Endothelial cell of umbilical vein (primary cell): ENCODE data around the gene S100A4. TPM values are rescaled to one million over a fixed set of nuclear protein-coding genes. Genes with fewer than 3 reads are reported as not detected.

Source experiments
- BruUV-seq: library from RNA; stranded (reverse); fragments of 400-500 nt; replicated peaks from 2 replicates; lab custom pipeline; 2021; lab: Mats Ljungman, UMichigan
- CTCF ChIA-PET: fragments of 300-600, 350-600 bp; sonication (Branson Sonifier 250); formaldehyde crosslinking; loops from one replicate; lab custom pipeline; 2021; ENCODE audit warnings: antibody characterized with exemption, inconsistent platforms; lab: Charles Lee
- POLR2A ChIA-PET: fragments of 300-600, 350-600 bp; sonication (Branson Sonifier 250); formaldehyde crosslinking; loops from one replicate; lab custom pipeline; 2021; ENCODE audit warnings: antibody characterized with exemption, inconsistent platforms; lab: Charles Lee
- DNase-seq: peaks from one replicate; pipeline ENCODE4 v3.0.0-alpha.2; 2011; ENCODE audit warnings: low read depth, low spot score
- FAIRE-seq: peaks from 2 replicates; lab custom pipeline; 2011; peaks lifted over from hg19 to GRCh38; lab: Jason Lieb, UNC
- H2AFZ ChIP-seq: 2 replicates; pipeline ENCODE4 v1.6.0; 2012; ENCODE audit warnings: low read depth, low read length, control low read depth, inconsistent platforms
- H3K27ac ChIP-seq: 2 replicates; pipeline ENCODE4 v1.5.1; 2011; ENCODE audit warnings: low read depth, mild to moderate bottlenecking, control low read depth, low read length, moderate library complexity; ENCODE audit not compliant: insufficient read depth
- H3K27me3 ChIP-seq, 2 experiments: 2 replicates each; pipeline versions ENCODE4 v1.6.0 to v1.6.1; 2011; ENCODE audit warnings: low read length in 2 of 2, mixed read lengths in 1 of 2; ENCODE audit not compliant: control insufficient read depth in 2 of 2, insufficient read depth in 2 of 2
- H3K36me3 ChIP-seq, 2 experiments: 2 replicates in 1 of 2; 3 replicates in 1 of 2; pipeline ENCODE4 v1.5.1; 2011; ENCODE audit warnings: low read length in 2 of 2, mild to moderate bottlenecking in 1 of 2, moderate library complexity in 1 of 2; ENCODE audit not compliant: control insufficient read depth in 2 of 2, insufficient read depth in 2 of 2; ENCODE audit errors: extremely low read depth in 1 of 2
- H3K4me1 ChIP-seq: 3 replicates; pipeline ENCODE4 v1.5.1; 2011; ENCODE audit warnings: mild to moderate bottlenecking, low read length; ENCODE audit not compliant: control insufficient read depth, insufficient read depth; ENCODE audit errors: extremely low read depth
- H3K4me2 ChIP-seq: 2 replicates; pipeline ENCODE4 v1.6.1; 2011; ENCODE audit warnings: low read length, control low read depth, mixed read lengths; ENCODE audit not compliant: insufficient read depth
- H3K4me3 ChIP-seq, 3 experiments: fragments of 200-600 bp in 1 of 3; sonication (generic), shearing (Covaris generic) in 1 of 3; replicated peaks in 1 of 3; 2 replicates each; pipeline ENCODE4 v1.5.1; 2011 to 2016; ENCODE audit warnings: control low read depth in 3 of 3, low read length in 3 of 3, mild to moderate bottlenecking in 2 of 3, inconsistent platforms in 1 of 3, low read depth in 1 of 3, moderate library complexity in 1 of 3; ENCODE audit not compliant: insufficient read depth in 1 of 3
- H3K79me2 ChIP-seq: 2 replicates; pipeline ENCODE4 v1.6.0; 2012; ENCODE audit warnings: low read length, inconsistent platforms; ENCODE audit not compliant: control insufficient read depth, insufficient read depth
- H3K9ac ChIP-seq: replicated peaks from 2 replicates; pipeline ENCODE3; 2011; ENCODE audit warnings: low read length, control low read depth; ENCODE audit not compliant: insufficient read depth; ENCODE audit errors: extremely low read depth
- H3K9me1 ChIP-seq: replicated peaks from 3 replicates; pipeline ENCODE4 v1.6.0; 2011; ENCODE audit warnings: mild to moderate bottlenecking, low read length; ENCODE audit not compliant: control insufficient read depth, insufficient read depth; ENCODE audit errors: extremely low read depth
- H3K9me3 ChIP-seq: replicated peaks from 2 replicates; pipeline ENCODE4 v1.5.1; 2012; ENCODE audit warnings: low read length, inconsistent platforms; ENCODE audit not compliant: control insufficient read depth, insufficient read depth
- H4K20me1 ChIP-seq: replicated peaks from 2 replicates; pipeline ENCODE3; 2011; ENCODE audit warnings: mild to moderate bottlenecking, low read length; ENCODE audit not compliant: control insufficient read depth, insufficient read depth; ENCODE audit errors: extremely low read depth
- EZH2 ChIP-seq: IDR thresholded peaks from 2 replicates; pipeline ENCODE4 v1.6.1; 2012; ENCODE audit warnings: borderline replicate concordance, low read depth, mild to moderate bottlenecking, moderate library complexity, low read length, inconsistent platforms; ENCODE audit not compliant: severe bottlenecking
- FOS ChIP-seq: IDR thresholded peaks from 2 replicates; pipeline ENCODE4 v1.6.1; 2011; ENCODE audit warnings: mild to moderate bottlenecking, low read length, moderate library complexity, borderline replicate concordance; ENCODE audit not compliant: insufficient read depth
- GATA2 ChIP-seq: IDR thresholded peaks from 2 replicates; pipeline ENCODE4 v1.7.0; 2011; ENCODE audit warnings: low read depth, mild to moderate bottlenecking, moderate library complexity, mixed read lengths, low read length; ENCODE audit not compliant: insufficient read length, insufficient read depth
- JUN ChIP-seq: IDR thresholded peaks from 2 replicates; pipeline ENCODE4 v1.6.1; 2011; ENCODE audit warnings: borderline replicate concordance, low read depth; ENCODE audit not compliant: insufficient read length, insufficient read depth
- MYC ChIP-seq: IDR thresholded peaks from one replicate; pipeline ENCODE4 v1.6.1; 2011; ENCODE audit warnings: mild to moderate bottlenecking, low read depth, low read length
- POLR2A ChIP-seq: IDR thresholded peaks from 2 replicates; pipeline ENCODE4 v1.6.1; 2012; ENCODE audit warnings: low read depth, mild to moderate bottlenecking, control low read depth, low read length
- POLR2AphosphoS5 ChIP-seq: IDR thresholded peaks from 2 replicates; pipeline ENCODE4 v1.6.1; 2012; ENCODE audit warnings: low read depth, mild to moderate bottlenecking, control low read depth, low read length, moderate library complexity; ENCODE audit not compliant: insufficient read depth
- dilution Hi-C: fragments of 300-500 bp; cut with MboI; formaldehyde crosslinking; loops from one replicate; pipeline ENCODE4 v1.15.0; 2019; ENCODE audit warnings: low sequenced_read_pairs; ENCODE audit not compliant: extremely low pct_ligation_motif_present
- intact Hi-C: fragments of 100-400 bp; cut with micrococcal nuclease; formaldehyde crosslinking; loops from one replicate; pipeline ENCODE4 v1.10.0; 2022
- polyA plus RNA-seq, 4 experiments: library from polyadenylated mRNA; depleted of rRNA in 3 of 4; stranded (reverse) in 3 of 4; unstranded in 1 of 4; fragments of >200 nt; gene quantifications; 2 replicates each; pipeline versions ENCODE4 v1.2.1 to v1.2.3, GENCODE V29; 2011 to 2012; ENCODE audit warnings: missing spikeins in 1 of 4
- total RNA-seq: library from RNA; stranded (reverse); gene quantifications from 2 replicates; pipeline ENCODE4 v1.2.3, GENCODE V29; 2021
- TF ChIP-seq, protein P1 (sequence below), 2 donors: IDR thresholded peaks; 1 replicate in 1 of 2; 2 replicates in 1 of 2; pipeline ENCODE4 v1.5.1; 2011; ENCODE audit warnings: low read length in 2 of 2, mild to moderate bottlenecking in 2 of 2, moderate library complexity in 2 of 2, control low read depth in 1 of 2, inconsistent platforms in 1 of 2, low read depth in 1 of 2; ENCODE audit not compliant: insufficient read depth in 1 of 2; ENCODE audit errors: extremely low read depth in 1 of 2
- TF ChIP-seq, protein P2 (sequence below): IDR thresholded peaks from 2 replicates; pipeline ENCODE4 v1.6.1; 2011; ENCODE audit not compliant: insufficient read depth, insufficient read length

Gene S100A4
- total and polyA plus RNA-seq, 2 donors (not counting 3 experiments of a cell fraction or from before 2014, with no cell fraction given), result 1.1 TPM; not detected in 1

DNA sequence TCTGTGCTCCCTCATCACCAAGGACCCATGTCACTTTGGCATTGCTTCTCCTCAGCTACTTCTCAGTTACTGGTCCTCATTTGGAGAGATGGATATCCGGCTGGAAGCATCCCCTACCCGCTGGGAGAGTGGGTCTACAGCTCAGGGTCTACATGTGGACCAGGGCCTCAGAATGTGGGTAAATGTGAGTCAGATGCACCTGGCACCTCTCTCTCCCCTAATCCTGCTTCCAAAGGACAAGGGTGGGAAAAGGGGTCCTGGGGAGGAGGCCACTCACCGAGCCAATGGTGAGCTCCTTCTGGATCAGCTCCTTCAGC is 10.7 kb downstream of the S100A4 start:
- Histone ChIP-seq H3K4me1 (peaks cover 43% of the 10 kb centered on the region), H3K9ac (peak overlapping the region; percentile 86), H3K27me3 (no peaks in the 10 kb centered on the region), H4K20me1 (no peaks in the 10 kb centered on the region), H2AFZ (no peak overlapping the region), H3K9me3 (no peaks in the 10 kb centered on the region), H3K27ac (peak overlapping the region; percentile 96), H3K36me3 (no peaks in the 10 kb centered on the region), H3K4me2 (peak overlapping the region; percentile 91), H3K9me1 (no peaks in the 10 kb centered on the region), H3K4me3 (peak overlapping the region; percentile 34 to 84 (median 81)), H3K79me2 (peaks cover 15% of the 10 kb centered on the region)
- DNase-seq (no peak), FAIRE-seq (no peak)
- POLR2A ChIA-PET, result interaction anchor here (0.6 to 3.9 kb wide), 4 partner anchors 11 to 193 kb away, joined by 3 to 32 read pairs (median 5); partner anchors contain the start of genes CHTOP, INTS3, S100A2 and S100A4
- no peak for TF ChIP-seq FOS
- TF ChIP-seq GATA2, result no peak
- no peak for TF ChIP-seq EZH2
- TF ChIP-seq POLR2A, result no peak
- no peak for TF ChIP-seq JUN
- TF ChIP-seq MYC, result no peak
- TF ChIP-seq, protein P1, sequence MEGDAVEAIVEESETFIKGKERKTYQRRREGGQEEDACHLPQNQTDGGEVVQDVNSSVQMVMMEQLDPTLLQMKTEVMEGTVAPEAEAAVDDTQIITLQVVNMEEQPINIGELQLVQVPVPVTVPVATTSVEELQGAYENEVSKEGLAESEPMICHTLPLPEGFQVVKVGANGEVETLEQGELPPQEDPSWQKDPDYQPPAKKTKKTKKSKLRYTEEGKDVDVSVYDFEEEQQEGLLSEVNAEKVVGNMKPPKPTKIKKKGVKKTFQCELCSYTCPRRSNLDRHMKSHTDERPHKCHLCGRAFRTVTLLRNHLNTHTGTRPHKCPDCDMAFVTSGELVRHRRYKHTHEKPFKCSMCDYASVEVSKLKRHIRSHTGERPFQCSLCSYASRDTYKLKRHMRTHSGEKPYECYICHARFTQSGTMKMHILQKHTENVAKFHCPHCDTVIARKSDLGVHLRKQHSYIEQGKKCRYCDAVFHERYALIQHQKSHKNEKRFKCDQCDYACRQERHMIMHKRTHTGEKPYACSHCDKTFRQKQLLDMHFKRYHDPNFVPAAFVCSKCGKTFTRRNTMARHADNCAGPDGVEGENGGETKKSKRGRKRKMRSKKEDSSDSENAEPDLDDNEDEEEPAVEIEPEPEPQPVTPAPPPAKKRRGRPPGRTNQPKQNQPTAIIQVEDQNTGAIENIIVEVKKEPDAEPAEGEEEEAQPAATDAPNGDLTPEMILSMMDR (IDR thresholded peaks at IDR 0.05; ENCODE audit: extremely low read depth in 1 of 2, insufficient read depth in 1 of 2, low read depth in 1 of 2, low read length in 2 of 2), result no peak
- TF ChIP-seq, protein P2, sequence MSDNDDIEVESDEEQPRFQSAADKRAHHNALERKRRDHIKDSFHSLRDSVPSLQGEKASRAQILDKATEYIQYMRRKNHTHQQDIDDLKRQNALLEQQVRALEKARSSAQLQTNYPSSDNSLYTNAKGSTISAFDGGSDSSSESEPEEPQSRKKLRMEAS, result no peak
- TF ChIP-seq POLR2AphosphoS5, result no peak
- no TSS peak for BruUV-seq
- intact Hi-C loops (no loop called here), dilution Hi-C loops (no loop called here)
- CTCF ChIA-PET, result interaction anchor here (1.1 to 5.8 kb wide), 7 partner anchors 10 to 93 kb away, joined by 3 to 216 read pairs (median 48); partner anchors contain the start of genes S100A1, S100A13, S100A2 and S100A3
